SKM-1 (cell line): ENCODE results near the gene SLC3A2.
"Not testable (repeated sequence)": the region's sequence is repeated elsewhere in the genome, so short reads cannot be mapped to it uniquely, and the experiment has no call there.

Experiments
- DNase-seq: peaks from one replicate; lab custom pipeline; 2025; ENCODE audit not compliant: unreplicated experiment; lab: John Stamatoyannopoulos, UW

SLC3A2 gene

DNA sequence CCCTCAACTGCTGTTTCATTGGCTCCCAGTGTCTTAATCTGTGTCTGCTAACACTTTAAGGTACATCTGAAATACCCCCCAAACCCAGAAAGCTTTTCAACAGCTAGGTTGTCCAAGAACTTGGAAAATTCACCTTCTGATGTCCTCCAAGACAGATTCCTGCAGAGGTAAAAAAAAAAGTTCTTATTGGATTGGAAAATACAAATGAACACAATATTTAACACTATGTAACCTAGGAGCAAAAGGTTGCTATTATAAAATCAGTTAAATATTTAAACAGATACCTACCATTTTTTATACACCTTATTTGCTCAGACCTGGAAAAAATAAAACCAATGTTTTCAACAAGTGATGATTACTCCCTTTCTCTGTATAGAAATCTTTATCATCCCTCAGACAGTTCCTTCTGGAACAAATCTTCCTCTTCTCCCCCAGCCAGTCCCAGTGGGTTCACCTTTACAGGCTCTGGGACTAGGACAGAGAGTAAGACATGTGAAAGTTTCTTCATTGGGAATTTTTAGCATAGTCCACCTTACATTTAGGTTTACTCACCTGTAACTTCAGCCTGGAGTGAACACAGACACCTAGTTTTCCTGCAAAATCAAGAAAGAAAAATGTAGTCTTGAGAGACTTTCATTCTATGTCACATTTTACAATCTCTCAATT, 28.0 kb upstream of the SLC3A2 start:
- DNase-seq = no peak

DNA sequence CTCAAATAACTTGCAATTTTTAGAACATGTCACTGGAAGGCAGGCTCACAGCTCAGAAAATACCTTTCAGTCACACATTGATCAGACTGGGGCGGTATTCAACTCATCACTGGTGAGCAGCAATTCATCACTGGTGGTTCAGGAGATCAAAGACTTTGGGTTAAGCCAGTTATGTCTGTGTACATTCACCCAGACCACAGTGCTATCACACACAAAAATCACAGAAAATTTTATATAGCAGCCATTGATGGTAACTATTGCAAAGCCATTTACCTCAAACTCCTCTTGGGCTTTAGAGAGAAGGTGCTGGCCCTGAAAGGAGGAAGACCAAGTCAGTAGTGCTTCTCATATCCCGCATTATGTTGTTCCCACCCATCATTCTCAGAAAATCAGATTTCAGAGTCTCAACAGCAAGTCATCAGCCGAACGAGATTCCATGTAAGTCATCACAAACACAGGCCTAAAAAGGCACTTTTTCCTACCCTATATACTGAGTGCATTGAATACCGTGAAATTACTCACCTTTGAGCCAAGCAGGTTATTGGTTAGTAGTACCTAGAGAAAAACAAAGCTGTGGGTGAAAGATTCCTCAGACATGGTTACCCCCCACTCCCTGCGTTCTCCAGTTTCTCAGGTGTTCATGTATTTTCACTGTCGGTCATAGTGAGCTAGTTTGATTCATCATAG, 27.3 kb upstream of the SLC3A2 start:
- no peak for DNase-seq

DNA sequence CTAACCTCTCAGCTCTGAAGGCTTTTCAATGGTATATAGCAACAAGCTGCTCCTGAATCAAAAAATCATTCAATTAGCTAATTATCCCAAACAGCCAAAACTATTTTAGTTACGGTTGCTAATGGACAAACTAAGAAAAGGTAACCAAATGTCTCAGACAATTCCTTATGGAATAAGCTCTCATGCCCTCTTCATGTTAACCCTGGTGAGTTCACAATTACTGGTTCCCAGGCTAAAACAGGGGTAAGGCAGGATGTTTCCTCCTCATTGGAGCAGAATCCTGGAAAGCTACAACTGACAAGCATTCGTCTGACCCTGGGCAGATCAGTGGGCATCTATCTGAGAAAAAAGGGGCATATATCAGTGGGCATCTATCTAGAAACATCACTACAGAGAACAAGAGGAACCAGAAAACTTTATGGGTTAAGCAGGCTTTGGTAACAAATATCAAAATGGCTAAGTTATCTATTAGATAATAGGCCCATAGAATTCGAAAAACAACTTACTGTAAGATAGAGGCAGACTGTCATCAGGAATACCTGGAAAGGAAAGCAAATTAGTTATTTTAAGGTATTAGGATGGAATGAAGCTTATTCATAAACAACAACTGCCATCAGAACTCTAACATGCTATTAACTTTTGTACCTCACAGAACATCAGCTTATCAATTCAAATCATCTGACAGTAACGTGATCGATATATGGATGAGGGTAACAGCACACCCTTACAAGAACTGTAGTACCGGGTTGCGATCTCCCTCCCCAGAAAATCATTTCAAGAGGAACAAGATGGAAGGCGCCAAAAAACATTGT, 26.5 kb upstream of the SLC3A2 start:
- no peak for DNase-seq

DNA sequence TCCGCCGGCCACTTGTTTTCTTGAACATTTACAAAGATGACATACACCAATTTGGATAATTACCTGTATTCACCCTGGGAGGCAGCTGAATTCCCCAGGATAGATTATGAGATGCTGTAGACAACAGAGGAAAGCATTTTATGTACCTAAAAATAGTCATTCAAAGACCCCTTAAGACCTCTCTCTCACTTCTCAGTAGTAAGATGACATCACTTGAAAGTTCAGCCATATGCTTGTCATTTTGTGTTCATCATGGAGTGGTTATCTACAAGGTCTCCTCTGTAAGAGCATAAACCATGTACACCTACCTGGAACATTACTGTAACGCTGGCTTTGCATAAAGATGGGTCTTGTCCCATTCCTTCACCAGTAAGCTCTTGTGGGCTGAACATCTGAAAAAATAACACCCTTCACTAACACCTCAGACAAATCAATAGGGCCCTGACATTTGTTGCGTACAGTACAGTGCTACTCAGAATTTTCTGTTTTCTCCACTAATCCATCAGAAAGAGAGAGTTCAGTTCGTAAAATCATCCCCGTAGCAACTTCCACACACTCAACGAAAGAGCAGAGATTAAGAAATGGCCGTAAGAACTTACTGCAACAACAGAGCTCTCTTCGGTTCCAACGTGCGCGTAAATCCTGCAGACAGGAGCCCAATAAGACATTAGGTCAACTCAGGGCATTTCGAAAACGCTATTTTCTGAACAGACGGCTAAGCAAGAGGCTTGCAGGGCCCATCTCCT, 25.7 kb upstream of the SLC3A2 start:
- DNase-seq = no peak

DNA sequence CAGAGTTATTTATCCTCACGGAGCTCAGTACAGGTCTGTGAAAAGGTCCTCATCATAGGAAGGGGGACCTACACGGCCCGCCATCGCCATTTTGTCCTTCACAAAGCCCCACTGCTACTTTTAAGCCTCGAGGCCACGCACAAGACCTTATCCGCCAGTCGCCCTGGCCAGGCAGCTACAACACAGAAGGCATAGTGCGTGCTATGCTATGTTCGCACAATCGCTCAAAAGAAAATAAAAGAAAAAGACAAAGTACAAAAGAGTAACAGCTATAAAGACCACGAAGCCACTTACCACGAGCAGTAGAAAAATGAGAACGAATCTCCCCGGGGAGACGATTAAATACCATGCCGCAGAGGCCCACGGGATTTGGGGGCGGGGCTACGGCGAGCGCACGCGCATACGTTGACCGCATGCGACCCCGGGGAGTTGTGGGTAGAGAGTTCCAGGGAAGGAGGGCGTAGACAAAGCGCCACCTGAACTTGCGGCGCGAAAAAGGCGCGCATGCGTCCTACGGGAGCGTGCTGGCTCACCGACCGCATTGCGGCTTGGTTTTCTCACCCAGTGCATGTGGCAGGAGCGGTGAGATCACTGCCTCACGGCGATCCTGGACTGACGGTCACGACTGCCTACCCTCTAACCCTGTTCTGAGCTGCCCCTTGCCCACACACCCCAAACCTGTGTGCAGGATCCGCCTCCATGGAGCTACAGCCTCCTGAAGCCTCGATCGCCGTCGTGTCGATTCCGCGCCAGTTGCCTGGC, 24.9 kb upstream of the SLC3A2 start:
- DNase-seq = peak; percentile 97

DNA sequence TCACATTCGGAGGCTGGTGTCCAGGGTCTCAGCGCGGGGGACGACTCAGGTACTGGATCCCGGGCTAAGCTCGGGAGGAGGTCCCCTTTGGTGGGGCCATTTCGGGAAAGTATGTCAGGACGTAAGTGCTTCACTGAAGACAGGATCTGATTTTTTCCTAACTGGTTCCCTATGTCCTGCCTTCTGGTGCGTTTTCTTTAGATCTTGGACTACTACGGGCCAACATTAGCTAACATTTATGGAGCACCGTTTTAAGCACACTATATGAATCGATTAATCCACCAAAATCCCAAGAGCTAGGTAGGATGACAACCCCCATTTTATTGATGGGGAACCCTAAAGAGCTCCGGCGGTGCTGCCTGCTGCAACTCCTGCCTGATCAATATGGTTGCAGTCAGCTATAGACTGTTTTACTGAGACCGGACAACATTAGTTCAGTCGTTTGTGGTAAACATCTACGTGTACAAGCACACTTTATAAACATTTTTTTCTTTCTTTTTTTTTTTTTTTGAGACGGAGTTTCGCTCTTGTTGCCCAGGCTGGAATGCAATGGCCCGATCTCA, 24.3 kb upstream of the SLC3A2 start:
- no peak for DNase-seq

DNA sequence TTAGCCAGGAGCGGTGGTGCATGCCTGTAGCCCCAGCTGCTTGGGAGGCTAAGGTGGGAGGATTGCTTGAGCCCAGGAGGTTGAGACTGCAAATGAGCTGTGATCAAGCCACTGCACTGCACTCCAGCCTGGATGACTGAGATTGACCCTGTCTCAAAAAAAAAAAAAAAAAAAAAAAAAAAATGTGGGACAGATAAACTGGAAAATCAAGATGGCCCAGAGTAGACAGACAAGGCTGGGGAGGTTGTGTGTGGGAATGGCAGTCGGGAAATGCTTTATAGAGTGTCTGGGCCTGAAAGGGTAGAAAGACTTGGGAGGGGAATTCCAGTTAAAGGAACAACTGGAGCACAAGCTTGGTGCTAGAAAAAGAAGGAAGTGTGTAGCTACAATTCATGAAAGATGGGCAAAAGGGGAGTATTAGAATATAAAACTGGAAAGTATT, 23.1 kb upstream of the SLC3A2 start:
- DNase-seq = no peak

DNA sequence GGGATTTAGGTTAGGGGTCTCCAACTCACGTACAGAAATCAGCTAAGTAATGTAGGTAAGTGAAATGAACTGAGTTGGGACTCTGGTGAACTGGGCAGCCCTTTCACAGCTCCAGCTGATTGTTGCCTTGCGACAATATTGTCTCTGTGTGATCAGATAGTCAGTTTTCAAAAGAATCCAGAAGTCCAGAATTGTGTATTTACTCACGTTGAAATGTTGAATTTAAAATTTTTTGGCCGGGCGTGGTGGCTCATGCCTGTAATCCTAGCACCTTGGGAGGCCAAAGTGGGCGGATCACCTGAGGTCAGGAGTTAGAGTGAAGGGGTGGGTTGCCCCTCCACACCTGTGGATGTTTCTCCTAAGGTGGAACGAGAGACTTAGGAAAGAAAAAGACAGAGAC, 22.5 kb upstream of the SLC3A2 start:
- no peak for DNase-seq

DNA sequence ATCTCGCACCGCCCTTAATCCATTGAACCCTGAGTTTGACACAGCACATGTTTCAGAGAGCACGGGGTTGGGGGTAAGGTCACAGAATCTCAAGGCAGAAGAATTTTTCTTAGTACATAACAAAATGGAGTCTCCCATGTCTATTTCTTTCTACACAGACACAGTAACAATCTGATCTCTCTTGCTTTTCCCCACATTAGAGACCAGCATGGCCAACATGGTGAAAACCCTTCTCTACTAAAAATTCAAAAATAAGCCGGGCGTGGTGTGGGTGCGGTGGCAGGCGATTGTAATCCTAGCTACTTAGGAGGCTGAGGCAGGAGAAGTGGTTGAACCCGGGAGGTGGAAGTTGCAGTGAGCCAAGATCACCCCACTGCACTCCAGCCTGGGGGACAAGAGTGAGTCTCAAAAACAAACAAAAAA, 21.4 kb upstream of the SLC3A2 start:
- DNase-seq = not testable (repeated sequence)

DNA sequence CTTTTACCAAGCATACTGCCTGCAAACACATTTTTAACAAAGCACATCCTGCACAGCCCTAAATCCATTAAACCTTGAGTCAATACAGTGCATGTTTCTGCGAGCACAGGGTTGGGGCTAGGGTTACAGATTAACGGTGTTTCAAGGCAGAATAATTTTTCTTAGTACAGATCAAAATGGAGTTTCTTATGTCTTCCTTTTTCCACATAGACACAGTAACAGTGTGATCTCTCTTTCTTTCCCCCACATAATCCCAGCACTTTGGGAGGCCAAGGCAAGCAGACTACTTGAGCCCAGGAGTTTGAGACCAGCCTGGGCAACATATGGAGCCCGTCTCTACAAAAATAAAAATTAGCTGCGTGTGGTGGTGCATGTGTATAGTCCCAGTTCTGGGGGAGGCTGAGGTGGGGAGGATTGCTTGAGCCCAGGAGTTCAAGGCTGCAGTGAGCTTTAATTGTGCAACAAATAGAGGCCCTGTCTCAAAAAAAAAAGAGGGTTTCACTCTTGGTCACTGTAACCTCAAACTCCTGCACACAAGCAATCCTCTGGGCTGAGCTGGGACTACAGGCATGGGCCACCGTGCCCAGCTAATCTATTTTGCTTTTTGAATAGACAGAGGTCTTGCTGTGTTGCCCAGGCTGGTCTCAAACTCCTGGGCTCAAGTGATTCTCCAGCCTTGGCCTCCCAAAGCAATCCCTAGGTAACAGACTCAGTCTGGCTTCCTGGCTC, 19.7 kb upstream of the SLC3A2 start:
- DNase-seq = no peak

DNA sequence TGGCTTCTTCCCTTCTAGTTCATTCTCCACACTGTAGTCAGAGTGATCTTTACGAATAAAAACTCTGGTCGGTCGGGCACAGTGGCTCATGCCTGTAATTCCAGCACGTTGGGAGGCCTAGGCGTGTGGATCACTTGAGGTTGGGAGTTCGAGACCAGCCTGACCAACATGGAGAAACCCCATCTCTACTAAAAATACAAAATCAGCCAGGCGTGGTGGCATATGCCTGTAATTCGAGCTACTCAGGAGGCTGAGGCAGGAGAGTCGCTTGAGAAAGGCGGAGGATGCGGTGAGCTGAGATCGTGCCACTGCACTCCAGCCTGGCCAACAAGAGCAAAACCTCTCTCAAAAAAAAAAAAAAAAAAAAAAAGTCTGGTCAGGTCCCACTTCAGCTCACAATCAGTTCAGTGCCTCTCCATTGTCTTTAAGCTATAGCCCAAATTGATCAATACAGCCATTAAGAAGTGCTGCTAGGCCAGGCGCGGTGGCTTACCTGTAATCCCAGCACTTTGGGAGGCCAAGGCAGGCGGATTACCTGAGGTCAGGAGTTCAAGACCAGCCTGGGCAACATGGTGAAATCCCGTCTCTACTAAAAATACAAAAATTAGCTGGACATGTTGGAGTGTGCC, 19.0 kb upstream of the SLC3A2 start:
- not testable (repeated sequence) for DNase-seq

DNA sequence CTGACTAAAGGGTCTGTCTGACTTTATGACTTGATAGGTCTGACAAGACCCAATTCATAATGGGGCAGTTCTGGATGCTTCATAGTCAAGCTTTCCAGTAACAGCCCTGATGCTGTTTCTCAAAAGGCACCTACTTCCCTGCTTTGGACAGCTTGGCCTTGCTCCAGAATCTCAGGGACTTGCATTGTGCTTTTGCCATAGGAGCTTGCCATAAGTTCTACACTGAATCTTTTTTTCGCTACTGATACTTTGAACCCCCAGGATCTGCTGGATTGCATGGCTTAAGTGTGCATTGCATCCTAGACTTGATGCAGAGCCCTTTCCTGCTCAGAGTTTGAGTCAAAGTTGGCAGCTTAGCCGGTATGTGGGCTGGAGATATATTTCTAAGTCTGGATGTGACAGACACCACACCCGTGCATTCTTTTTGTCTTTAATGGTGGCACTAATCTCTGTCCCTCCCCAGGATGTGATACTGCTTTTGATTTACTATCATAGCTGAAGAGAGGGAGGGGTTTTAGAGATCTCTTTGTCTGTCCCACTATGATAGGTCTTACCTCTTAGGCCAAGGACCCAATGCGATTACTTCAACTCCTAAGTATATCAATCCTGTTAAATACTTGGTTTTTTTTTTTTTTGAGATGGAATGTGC, 16.9 kb upstream of the SLC3A2 start:
- no peak for DNase-seq

DNA sequence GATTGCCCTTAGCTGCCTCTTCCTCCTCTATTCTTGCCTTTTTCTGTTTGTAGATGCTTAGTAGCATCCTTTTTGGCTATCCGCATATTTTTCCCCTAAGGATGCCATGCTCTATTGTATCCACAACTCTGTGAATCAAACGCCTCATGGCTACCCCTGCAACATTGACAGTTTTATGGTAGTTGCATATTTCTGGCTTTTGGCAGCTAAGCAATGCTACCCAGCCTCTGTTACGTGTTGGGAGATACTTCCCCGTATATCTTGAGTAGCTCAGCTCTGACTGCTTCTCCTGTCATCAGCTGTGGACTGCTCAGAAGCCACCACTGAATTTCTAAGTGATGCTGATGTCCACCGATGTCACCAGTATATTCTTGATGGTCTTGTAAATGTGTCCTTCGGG, 15.1 kb upstream of the SLC3A2 start:
- DNase-seq = no peak

DNA sequence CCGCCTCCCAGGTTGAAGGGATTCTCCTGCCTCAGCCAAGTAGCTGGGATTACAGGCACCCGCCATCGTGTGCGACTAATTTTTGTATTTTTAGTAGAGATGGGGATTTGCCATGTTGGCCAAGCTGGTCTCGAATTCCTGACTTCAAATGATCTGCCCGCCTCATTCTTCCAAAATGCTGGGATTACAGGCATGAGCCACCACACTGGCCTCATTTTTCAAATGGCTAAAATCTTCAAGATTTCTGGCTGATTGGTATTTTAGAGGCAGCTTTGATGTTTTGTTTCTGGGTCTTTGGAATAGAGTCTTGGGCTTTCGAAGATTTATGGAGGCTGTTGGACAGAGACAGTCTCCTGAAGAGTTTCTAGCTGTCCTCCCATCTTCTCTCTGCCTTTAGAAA, 5.8 kb upstream of the SLC3A2 start:
- DNase-seq = no peak

DNA sequence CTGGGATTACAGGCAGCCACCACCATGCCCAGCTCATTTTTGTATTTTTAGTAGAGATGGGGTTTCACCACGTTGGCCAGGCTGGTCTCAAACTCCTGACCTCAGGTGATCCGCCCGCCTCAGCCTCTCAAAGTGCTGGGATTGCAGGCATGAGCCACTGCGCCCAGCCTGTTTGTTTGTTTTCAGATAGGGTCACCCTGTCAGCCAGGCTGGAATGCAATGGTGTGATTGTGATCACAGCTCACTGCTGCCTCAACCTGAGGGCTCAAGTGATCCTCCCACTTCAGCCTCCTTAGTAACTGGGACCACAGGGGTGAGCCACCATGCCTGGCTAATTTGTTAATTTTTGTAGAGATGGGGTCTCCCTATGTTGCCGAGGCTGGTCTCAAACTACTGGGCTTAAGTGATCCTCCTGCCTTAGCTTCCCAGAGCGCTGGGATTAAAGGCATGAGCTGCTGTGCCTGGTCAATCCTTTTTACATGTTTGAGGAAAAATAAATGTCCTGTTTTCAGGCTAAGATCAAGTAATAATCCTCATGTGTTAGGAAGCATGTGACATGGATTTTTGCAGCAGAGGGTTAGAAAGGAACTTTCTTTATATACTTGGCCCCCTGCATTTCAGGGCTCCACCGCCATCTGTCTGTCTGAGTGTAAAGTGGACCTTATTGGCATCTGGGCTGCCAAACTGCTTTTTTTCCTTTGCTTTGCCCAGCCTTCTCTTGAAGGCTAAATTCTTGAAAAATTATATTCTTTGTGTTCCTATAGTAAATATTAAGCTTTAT, 4.8 kb upstream of the SLC3A2 start:
- DNase-seq = no peak

DNA sequence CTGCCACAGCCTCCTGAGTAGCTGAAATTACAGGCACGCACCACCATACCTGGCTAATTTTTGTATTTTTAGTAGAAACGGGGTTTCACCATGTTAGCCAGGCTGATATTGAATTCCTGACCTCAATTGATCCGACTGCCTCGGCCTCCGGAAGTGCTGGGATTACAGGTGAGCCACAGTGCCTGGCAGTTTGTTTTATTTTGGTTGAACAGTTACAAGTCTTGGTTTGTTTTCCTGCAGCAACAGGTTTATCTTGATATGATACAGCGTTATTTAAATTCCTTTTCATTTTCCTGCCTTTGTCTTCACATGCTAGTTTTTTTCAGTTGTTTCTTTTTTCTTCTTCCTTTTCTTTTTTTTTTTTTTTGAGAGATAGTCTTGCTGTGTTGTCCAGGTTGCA, 4.0 kb upstream of the SLC3A2 start:
- no peak for DNase-seq

DNA sequence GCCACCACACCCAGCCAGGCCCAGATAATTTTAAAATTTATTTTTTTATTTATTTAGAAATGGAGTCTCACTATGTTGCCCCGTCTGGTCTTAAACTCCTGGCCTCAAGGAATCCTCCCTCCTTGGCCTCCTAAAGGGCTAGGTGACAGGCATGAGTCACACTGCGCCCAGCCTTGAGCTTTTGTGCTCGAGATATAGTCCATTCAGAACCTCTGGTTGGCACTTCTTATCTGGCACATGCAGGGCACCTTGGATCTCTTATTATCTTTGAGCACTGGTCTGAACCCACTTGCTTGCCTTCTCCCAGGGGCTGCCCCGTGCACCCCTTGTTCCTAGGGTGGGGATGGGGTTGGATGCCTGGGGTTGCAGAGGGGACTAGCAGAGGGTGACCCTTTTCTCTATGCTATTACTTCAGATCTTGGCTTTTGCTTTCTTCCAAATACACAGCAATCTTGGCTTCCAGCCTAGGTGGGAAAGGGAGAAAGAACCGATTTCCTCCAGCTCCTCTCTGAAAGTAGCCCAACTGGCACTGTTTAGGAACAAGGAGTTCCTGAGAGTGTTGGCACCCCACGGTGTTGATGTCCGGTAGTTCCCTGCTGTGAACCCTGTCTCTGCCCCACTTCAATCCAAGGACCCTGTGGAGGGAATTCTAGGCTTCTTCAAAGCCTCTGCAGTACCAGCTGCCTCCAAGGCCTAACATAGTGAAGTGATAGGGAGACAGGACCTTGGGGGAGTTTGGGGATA, 1.3 kb upstream of the SLC3A2 start:
- no peak for DNase-seq
